Anterior cingulate cortex (tissue), 58 donors: ENCODE results near the gene BICRA.

Source experiments
- DNase-seq, 58 donors: peaks; one replicate each; lab custom pipeline; 2025; lab: John Stamatoyannopoulos, UW

BICRA gene

GRCh38 chr19:47686679-47687450 is 77.9 kb downstream of the BICRA start:
- no peak for DNase-seq

DNA sequence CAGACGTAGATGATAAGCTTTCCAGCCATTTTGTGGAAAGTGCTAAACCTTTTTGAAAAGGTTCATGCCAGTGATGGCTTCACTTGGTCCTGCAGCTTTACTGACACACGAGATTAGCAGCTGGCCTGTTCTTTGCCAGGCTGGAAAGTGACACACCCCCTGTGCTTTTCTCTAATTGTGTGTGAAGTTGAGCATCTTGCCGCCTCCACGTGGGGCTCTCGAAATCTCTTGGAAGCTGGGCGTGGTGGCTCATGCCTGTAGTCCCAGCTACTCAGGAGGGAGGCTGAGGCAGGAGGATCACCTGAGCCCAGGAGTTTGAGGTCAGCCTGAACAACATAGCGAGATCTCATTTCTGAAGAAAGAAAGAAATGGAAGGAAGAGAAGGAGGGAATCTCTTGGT is 79.0 kb downstream of the BICRA start:
- no peak for DNase-seq

DNA sequence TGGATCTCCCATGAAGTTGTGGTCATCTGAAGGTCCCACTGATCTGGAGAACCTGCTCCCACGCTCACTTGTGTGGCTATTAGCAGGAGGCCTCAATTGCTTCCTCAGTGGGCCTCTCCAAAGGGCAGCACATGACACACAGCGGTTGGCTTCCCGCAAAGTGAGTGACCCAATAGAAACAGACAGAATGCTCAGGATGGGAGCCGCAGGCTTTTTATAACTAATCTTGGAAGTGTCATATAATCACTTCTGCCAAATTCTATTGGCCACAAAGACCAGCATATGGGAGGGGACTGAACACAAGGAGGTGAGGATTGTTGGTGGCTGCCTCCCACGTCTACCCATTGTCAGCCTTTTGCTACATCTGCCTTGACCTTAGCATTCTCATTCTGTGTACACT is 82.2 kb downstream of the BICRA start:
- DNase-seq: no peak

DNA sequence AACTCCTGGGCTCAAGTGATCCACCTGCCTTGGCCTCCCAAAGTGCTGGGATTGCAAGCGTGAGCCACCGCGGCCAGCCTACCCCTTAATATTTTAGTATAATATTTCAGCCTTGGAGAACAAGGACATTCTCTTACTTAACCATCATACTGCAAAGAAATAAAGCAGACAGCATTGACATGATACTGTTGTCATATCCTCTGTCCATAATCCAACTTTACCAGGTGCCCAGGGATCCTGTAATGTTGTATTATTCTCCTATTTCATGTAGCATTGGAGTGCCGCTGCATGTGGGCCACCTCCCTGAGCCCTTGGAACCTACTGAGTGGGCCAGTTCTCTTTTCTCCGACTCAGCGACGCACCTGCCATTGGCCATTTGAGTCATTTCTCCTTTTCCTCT is 82.8 kb downstream of the BICRA start:
- DNase-seq: no peak

DNA sequence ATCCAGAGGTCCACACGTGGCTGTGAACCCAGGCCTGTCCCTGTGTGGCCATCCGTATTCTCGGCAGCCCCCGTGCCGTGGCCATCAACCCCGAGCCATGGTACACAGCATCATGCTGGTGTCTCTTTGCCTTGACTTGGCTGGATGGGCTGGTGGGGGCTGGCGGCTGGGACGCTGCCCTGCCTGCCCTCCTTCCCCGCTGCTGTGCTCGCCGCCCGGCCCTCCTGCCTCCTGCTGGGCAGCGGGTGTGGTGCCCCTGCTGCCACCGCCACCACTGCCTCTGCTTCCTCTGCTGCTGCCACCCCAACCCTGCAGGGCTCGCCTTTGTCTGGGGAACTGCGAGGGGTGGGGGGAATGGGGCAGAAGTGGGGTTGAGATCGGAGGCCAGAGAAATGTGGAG is 84.6 kb downstream of the BICRA start:
- no peak for DNase-seq

GRCh38 chr19:47693903-47694302 is 85.0 kb downstream of the BICRA start:
- no peak for DNase-seq

DNA sequence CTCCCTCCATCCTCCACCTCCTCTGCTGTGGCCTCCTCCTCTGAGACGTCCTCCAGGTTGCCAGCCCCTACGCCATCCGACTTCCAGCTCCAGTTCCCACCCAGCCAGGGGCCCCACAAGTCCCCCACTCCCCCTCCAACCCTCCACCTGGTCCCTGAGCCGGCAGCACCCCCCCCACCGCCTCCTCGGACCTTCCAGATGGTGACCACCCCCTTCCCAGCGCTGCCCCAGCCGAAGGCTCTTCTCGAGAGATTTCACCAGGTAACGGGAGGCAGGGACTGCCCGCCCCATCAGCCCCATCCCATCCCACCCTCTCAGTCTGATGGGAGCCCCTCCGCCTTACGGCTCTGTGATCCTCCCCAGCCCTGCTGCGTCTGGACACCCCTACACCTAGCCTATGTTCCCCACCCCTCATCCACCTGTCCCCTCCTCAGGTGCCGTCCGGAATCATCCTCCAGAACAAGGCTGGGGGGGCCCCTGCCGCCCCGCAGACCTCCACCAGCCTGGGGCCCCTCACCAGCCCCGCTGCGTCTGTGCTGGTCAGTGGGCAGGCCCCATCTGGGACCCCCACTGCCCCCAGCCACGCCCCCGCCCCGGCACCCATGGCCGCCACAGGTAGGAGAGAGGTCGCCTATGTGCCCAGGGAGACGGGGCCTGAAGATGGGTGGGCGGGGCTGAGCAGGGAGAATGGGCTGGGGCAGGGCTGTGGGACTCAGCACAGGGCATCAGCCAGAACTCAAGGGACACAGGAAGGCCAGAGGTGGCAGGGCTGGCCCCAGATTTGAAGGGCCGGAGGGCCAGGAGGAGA is 85.7 kb downstream of the BICRA start:
- no peak for DNase-seq

DNA sequence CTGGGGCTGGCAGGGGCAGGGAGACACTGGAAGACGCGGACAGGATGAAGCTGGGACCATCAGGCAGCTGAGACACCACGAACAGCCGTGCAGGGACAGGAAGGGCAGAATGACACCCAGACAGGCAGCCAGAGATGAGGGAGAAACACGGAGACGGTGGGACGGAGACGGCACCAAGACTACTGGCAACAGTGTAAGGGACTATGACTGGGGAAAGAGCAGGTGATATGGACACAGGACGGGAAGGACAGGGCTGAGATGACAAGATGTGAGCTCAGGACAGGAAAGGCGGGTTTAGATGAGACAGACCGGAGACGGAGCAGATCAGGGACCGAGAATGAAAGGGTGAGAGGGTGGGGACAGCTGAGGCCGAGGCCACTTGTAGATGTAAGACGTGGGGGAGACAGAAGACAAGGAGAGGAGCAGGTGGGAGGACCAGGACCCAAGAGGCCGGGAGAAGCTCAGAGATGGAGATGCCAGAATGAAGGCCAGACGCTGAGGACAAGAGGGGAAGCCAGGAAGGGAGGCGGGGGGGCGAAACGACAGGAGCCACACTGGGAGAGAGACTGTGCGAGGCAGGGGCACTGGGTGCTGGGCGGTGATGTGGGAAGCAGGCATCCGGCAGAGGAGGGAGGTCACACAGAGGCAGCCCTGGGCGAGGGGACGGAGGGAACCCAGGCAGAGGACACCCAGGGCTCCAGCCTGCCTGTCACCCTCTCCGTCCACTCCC is 86.8 kb downstream of the BICRA start:
- DNase-seq: peak in 1 of 58 donors; percentile 9

DNA sequence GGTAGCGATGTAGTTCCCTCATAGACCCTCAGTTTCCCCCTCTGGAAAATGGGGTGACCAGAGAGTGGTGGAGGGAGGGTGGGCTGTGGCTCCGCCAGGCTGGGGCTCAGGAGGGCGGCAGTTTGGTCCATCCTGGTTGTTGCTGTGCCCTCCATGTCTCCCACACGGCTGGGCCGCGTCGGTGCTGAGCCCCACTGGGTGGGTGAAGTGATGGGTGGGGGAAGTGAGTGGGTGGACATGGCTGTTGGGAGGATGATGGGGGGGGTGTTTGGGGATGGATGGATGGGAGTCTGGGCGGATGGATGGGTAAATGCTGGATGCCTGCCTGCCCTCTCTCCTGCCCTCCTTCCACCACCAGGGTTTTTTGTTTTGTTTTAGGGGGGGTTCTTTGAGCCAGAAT is 87.7 kb downstream of the BICRA start:
- no peak for DNase-seq

DNA sequence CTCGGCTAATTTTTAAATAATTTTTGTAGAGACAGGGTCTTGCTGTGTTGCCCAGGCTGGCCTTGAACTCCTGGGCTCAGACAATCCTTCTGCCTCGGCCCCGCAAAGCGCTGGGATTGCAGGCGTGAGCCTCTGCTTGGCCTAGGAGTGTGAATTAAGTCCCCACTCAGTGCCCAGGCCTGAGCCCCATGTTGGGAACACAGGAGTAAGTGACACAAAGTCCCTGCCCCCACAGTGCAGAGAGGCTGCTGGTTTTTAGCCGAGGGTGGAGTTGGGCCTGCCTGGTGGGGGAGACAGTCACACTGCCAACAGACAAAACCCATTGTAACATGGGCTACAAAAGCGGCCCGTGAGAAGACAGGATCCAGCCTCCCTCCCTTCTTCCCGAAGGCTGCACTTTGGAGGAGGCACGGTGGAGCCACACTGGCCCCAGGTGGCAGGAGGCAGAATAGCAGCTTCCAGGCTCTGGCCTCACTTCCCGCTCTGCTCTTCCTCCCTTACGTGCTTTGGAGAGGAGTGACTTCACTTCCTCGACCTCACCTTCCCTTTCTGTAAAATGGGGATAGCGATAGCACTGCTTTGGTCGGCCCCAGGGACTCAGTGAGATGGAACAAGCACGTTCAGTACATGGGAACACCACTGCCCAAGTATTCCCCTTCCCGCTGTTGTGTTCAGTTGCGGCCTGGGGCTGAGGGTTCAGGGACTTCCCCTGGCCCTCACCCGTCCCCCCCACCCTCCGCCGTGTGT is 89.1 kb downstream of the BICRA start:
- peak in 57 of 58 donors; percentile 15 to 88 (median 69) for DNase-seq

- peak in 1 of 58 donors; percentile 4 for DNase-seq
Observed at GRCh38 chr19:47698631-47699359, 89.9 kb downstream of the BICRA start.

- peak in 11 of 58 donors; percentile 4 to 39 (median 17) for DNase-seq
Observed at GRCh38 chr19:47699360-47699917, 90.5 kb downstream of the BICRA start.

GRCh38 chr19:47700934-47701716 is 92.2 kb downstream of the BICRA start:
- no peak for DNase-seq

DNA sequence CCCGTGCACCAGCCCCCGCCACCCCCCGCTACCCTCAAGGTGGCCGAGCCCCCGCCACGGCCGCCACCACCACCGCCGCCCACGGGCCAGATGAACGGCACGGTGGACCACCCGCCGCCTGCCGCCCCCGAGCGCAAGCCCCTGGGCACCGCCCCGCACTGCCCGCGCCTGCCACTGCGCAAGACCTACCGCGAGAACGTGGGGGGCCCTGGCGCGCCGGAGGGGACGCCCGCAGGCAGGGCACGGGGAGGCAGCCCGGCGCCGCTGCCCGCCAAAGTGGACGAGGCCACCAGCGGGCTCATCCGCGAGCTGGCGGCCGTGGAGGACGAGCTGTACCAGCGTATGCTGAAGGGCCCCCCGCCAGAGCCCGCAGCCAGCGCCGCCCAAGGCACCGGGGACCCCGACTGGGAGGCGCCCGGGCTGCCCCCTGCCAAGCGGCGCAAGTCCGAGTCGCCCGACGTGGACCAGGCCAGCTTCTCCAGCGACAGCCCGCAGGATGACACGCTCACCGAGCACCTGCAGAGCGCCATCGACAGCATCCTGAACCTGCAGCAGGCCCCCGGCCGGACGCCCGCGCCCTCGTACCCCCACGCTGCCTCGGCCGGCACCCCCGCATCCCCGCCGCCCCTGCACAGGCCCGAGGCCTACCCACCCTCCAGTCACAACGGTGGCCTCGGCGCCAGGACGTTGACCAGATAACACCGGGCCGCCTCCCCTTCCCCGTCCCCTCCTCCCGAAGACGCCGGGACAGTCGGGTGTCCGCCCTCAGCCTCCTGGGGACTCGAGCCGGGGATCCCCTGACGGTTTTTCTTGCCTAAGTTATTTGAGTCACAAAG is 93.0 kb downstream of the BICRA start:
- DNase-seq: no peak

- peak in 4 of 58 donors; percentile 10 to 39 (median 14) for DNase-seq
Observed at GRCh38 chr19:47702671-47703070, 93.7 kb downstream of the BICRA start.

DNA sequence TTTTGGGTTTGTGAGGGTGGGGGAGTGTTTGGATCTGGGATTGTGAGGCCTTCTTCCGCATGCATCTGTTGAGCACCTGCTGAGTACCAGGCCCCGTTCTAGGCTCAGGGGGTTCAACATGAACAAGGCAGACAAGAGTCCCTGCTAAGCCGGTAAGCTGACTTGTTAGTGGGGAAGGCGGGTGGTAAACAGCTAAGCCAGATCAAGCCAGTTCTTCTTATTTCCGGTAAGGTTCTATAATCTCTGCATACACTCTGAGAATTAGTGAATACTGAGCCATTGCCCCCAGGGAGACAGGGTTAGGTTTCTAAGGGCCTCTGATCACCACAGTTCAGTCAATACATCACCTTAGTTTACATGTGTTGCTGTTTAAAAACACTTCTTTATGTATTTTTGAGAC is 94.4 kb downstream of the BICRA start:
- no peak for DNase-seq

DNA sequence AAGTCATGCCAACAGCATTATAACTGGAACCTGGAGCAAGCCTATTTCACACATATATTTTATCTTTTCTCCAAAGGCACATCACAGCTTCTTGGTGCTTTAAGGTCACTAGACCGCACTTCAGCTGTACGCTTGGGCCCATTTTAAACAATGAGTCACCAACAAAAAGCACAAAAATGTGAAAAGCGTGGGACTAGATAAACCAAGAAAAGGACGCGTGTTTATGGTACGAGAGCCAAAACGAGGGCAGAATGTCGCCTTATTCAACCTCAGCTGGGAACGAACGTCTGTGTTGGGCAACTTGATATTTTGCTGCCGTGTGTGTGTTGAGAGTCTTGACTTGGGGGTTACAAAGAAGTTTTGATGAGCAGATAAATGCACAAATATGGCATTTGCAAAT is 95.1 kb downstream of the BICRA start:
- no peak for DNase-seq

DNA sequence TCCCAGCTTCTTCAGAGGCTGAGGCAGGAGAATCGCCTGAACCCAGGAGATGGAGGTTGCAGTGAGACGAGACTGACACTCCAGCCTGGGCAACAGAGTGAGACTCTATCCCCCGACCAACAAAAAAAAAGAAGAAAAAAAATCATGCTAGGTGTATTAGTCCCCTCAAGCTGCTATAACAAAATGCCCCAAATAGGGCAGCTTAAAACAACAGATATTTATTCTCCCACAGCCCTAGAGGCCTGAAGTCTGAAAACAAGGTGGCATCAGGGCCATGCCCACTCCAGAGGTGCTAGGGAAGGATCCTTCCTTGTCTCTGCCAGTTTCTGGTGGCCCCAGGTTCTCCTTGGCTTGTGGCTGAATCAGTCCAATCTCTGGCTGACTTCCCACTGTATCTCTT is 95.7 kb downstream of the BICRA start:
- no peak for DNase-seq
